Measurements from ENCODE around the gene RNF114.
"Not testable (repeated sequence)": the region's sequence is repeated elsewhere in the genome, so short reads cannot be mapped to it uniquely, and the experiment has no call there.

Gene RNF114

DNA sequence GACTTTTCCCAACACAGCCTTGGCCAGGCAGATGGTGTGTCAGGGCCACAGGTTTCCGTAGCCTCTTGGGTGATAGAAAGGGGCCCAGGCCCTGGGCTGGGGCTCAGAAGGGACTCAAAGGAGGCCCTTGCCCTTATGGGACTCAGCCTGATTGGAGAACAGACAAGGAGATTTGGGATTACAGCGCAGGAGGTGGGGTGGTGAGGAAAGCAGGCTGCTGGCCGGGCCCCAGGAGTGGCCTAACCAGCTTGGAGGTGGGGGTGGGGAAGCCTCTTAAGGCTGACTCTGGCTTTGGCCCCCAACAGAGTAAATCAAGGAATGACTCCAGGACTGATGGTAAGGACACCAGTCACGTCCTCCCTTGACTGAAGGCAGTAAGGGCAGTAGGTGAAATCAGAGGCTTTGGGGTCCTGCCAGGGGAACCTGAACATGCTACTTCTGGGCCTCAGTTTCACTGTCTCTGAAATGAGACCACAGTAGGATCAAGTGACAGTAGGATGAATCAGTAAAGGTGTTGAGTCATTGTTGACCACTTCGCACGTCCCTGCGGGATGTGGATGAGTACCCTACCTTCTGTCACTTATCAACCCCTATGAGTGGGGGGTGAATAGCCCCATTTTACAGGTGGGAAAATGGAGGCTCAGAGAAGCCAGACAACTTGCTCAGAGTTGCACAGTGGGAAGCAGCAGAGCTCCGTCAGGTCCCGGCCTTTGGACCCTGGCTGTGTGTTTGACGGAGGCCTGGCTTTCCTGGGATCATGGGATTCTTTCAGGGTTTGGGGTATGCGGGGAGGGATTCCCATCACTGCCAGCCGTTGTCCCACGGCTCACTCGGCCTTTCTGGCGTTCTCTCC lies 51.0 kb downstream of the RNF114 start:
- no peak for DNase-seq

DNA sequence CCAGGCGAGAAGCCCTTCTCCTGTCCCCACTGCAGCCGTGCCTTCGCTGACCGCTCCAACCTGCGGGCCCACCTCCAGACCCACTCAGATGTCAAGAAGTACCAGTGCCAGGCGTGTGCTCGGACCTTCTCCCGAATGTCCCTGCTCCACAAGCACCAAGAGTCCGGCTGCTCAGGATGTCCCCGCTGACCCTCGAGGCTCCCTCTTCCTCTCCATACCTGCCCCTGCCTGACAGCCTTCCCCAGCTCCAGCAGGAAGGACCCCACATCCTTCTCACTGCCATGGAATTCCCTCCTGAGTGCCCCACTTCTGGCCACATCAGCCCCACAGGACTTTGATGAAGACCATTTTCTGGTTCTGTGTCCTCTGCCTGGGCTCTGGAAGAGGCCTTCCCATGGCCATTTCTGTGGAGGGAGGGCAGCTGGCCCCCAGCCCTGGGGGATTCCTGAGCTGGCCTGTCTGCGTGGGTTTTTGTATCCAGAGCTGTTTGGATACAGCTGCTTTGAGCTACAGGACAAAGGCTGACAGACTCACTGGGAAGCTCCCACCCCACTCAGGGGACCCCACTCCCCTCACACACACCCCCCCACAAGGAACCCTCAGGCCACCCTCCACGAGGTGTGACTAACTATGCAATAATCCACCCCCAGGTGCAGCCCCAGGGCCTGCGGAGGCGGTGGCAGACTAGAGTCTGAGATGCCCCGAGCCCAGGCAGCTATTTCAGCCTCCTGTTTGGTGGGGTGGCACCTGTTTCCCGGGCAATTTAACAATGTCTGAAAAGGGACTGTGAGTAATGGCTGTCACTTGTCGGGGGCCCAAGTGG lies 51.9 kb downstream of the RNF114 start:
- DNase-seq, result no peak

DNA sequence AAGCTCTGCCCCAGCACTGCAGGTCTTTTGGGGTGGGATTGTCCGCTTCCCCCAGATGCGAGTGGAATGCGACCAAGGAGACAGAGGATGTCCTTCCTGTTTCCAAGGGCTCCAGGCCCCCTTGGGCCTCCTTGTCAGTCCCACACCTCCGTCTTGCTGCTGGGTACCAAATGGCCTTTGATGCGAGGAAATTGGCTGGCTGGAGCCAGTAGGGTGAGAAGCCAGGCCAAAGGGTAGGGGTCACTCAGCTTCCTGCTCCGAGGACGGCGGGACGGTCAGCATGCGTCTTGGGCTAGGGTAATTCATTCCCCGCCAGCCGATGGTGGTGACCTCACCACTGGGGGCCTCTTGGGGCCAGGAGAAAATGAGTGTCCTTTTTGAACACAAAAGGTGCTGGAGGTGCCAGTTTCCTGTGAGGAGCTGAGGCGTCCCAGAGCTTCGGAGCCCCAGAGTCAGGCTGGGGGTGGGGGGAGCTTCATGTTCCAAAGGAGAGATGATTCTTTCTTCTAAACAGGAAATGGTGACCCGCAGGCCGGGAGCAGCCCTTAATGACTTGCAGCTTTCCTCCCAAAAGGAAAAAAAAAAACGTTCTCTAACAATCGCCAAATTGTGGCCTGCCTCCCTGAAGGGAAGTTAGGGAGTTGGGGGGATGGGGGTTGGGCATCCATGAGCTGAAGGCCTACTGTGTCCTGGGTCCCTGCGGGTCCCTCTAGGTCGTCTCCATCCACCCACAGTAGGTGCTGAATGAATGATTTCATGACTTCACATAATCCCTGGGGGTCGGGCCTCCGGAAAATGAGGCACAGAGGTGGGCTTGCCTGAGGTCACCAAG lies 53.3 kb downstream of the RNF114 start:
- no peak for DNase-seq

DNA sequence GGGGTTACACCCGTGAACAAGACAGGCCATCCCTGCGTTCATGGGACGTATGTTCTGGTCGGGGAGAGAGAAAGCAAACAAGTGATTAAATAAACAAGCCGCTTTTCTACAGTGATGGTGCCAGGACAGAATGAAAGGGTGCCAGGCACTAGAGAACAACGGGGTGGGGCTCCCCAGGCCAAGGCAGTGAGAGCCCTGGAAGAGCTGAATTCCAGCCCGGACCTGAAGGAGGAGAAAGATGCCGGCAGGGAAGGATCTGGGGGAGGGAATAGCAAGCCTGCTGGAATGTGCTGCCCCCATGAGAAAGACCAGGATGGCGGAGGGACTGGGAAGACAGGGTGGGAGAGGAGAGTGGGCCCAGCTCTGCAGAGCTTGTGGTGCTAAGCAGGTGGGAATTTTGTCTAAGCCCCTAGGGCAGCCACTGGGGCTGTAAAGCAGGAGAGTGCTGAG lies 54.1 kb downstream of the RNF114 start:
- no peak for DNase-seq

DNA sequence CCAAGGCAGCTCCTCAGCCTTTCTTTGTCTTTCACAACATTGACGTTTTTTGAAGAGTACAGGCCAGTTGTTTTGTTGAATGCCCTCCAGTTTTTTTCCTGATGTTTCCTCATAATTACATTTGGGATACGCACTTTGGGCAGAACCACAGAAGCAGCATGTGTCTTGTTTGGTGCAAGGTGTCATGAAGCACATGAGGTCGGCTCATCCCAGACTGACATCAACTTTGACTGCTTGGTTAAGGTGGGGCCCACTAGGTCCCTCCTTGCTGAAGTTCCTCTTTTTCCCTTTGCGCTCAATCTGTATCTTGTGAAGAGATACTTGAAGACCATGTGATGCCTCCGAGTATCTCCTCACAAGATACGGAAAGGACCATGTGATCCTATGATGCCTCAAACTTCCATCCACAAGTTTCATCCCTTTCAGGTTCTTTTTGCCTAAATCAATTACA lies 57.1 kb downstream of the RNF114 start:
- no peak for DNase-seq

DNA sequence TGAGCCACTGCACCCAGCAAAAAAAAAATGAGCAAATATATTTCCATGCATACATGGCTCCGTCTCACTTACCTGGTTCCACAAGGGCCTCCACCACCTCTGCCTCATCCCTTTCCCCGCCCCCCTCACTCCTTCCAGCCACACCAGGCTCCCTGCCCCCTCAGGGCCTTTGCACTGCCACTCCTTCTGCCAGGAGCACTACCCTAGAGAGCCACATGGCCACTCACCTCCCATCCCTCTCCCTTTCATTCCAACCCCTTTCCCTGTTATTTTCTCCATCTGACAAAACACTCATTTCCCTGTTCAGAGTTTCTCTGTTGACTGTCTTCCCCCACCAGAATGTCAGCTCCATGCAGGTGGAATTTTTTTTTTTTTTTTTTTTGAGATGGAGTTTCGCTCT lies 59.4 kb downstream of the RNF114 start:
- DNase-seq, result no peak

DNA sequence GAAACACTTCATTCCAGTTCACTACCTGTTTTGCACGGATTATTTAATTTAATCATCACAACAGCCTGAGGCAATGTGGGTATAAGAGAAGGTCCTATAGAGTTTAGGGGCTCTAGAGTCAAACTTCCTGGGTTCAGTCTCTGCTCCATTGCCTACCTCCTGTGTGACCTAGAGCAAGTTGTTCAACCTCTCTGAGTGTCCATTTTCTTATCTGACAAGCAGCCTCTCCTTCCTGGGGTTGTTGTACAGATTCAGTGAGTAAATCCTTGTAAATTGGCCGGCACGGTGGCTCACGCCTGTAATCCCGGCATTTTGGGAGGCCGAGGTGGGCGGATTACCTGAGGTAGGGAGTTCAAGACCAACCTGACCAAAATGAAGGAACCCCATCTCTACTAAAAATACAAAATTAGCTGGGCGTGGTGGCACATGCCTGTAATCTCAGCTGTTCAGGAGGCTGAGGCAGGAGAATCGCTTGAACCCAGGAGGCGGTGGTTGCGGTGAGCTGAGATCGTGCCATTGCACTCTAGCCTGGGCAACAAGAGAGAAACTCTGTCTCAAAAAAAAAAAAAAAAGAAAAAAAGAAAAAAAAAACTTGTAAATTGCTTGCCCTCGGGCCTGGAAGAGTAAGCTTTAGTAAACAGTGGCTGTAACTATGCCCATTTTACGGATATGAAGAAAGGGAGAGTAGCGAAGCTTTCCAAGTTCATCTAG lies 62.4 kb downstream of the RNF114 start:
- DNase-seq, result not testable (repeated sequence)

DNA sequence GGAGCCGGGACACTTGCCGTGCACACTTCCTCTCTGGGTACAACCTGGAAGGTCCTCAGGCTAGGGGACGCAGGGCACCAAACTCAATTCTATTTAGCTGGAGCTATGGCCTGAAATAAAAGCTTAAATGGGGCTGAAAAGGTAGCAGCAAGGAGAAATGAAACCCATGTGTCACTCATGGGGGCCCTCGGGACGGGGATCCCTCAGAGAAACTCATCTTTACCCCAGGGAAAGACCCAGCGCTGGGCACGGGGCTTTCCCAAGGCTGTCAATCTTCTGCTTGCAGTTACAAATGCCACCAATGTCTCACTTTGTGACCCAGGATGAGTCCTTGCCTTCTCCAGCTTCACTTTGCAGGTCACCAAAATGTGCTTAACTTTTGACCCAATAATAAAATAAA lies 63.1 kb downstream of the RNF114 start:
- DNase-seq, result no peak

DNA sequence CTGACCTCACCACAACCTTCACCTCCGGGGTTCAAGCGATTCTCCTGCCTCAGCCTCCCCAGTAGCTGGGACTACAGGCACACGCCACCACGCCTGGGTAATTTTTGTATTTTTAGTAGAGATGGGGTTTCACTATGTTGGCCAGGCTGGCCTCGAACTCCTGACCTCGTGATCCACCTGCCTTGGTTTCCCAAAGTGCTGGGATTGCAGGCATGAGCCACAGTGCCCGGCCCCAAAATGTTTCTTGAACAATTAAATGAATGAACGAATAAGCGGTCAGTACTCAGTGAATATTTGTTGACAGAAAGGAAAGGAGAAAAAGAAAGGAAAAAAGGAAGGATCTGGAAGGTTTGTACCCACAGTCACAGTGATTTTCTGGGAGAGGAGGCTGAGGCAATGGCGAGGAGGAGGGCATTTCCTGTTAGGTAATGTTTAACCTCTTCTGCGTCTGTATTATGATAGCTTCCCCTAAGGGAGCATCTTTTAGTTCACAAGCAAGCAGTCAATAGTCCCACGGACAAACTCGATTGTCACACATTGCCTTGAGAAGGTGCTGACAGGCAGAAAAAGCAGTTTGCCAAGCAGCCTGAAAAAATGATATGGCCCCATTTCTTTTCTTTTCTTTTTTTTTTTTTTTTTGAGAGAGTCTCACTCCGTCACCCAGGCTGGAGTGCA lies 64.5 kb downstream of the RNF114 start:
- not testable (repeated sequence) for DNase-seq

DNA sequence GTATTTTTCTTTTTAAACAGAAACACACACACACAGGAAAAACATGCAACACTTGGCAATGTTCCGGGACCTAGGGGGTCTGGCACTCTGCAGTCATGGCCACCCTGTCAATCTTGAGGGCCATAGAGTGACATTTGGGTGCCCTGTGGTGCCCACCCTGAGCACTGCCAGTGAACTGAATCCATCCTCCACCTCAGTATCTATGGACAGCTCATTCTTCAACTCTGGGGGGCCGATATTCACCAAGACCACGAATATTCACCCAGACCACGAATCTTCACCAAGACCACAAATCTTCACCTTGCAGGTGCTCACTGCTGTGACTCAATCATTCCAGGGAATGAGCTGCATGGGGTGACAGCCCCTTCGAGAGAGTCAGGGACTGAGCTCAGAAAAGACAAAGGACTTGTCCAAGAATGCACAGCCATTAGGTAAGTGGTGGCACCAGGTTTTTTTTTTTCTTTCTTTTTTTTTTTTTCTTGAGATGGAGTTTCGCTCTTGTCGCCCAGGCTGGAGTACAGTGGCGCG lies 65.7 kb downstream of the RNF114 start:
- DNase-seq, result no peak

DNA sequence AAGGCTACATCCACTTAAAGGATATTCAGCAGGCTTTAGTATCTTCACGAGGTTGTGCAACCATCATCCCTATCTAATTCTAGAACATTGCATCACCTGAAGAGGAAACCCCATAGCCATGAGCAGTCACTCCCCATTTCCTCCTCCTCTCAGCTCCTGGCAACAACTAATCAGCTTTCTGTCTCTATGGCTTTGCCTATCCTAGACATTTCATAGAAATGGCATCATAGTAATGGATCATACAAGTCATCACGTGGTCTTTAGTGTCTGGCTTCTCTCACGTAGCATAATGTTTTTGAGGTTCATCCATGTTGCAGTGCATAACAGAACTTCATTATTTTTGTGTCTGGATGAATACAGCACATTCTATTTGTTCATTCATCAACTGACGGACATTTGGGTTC lies 67.1 kb downstream of the RNF114 start:
- DNase-seq, result no peak
